GM19463 (cell line): Measurements from ENCODE around the gene TRIM52.
"Not testable (repeated sequence)": the region's sequence is repeated elsewhere in the genome, so short reads cannot be mapped to it uniquely, and the experiment has no call there.

Experiments used
- ATAC-seq: cut with Tn5 transposase; IDR thresholded peaks from one replicate; pipeline ENCODE4 v1.9.1; 2021; ENCODE audit warnings: mild to moderate bottlenecking, moderate library complexity; ENCODE audit not compliant: unreplicated experiment

The TRIM52 gene

GRCh38 chr5:181260720-181261319, at the start of gene TRIM52:
TSS of gene TRIM52 (minus strand) at chr5:181261143. CDS start at chr5:181260813, 330 bp downstream.
- ATAC-seq = peak; percentile 82

GRCh38 chr5:181287331-181287730, 26.4 kb upstream of the TRIM52 start:
- ATAC-seq = not testable (repeated sequence)

- ATAC-seq = not testable (repeated sequence)
Measured at GRCh38 chr5:181285962-181286705, 25.2 kb upstream of the TRIM52 start.

- not testable (repeated sequence) for ATAC-seq
Measured at GRCh38 chr5:181283841-181284755, 23.2 kb upstream of the TRIM52 start.

- no peak for ATAC-seq
Measured at GRCh38 chr5:181283347-181283746, 22.4 kb upstream of the TRIM52 start.

GRCh38 chr5:181282874-181283273, 21.9 kb upstream of the TRIM52 start:
- ATAC-seq = no peak

- not testable (repeated sequence) for ATAC-seq
Measured at GRCh38 chr5:181282415-181282814, 21.5 kb upstream of the TRIM52 start.

- ATAC-seq = no peak
Measured at GRCh38 chr5:181281984-181282316, 21.0 kb upstream of the TRIM52 start.

- no peak for ATAC-seq
Measured at GRCh38 chr5:181281077-181281983, 20.4 kb upstream of the TRIM52 start.

GRCh38 chr5:181280251-181280762, 19.4 kb upstream of the TRIM52 start:
- no peak for ATAC-seq

GRCh38 chr5:181273433-181273744, 12.4 kb upstream of the TRIM52 start:
- not testable (repeated sequence) for ATAC-seq

- ATAC-seq = no peak
Measured at GRCh38 chr5:181271081-181271480, 10.1 kb upstream of the TRIM52 start.

GRCh38 chr5:181267907-181268306, 7.0 kb upstream of the TRIM52 start:
- not testable (repeated sequence) for ATAC-seq

- not testable (repeated sequence) for ATAC-seq
Measured at GRCh38 chr5:181267291-181267904, 6.5 kb upstream of the TRIM52 start.

GRCh38 chr5:181265092-181265671, 4.2 kb upstream of the TRIM52 start:
- no peak for ATAC-seq

GRCh38 chr5:181263633-181264032, 2.7 kb upstream of the TRIM52 start:
- ATAC-seq = no peak

GRCh38 chr5:181261320-181262049, 542 bp upstream of the TRIM52 start:
- ATAC-seq = peak; percentile 52

- no peak for ATAC-seq
Measured at GRCh38 chr5:181259974-181260719, 796 bp downstream of the TRIM52 start.
